ENCODE measurements around the gene C16orf89.

DNA sequence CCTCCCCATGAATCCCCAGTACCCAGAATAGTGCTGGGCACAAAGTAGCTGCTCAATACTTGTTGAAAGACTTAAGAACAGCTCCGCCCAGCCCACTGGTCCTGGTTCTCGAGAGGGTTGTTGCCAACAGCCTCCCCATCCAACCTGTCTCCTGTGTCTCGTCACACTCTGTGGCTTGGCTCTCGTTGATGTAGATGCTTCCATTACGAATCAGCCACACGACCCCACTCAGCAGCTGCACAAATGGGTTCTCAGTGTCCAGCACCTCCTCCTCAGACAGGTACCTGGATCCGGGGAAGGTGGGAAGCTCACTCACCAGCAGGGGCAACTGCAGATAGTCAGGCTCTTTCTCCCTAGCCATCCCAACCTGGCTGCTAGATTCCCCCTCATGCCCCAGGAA lies 34.2 kb downstream of the C16orf89 start:
- no peak for TF ChIP-seq POLR2AphosphoS5 (IDR thresholded peaks at IDR 0.05; ENCODE audit: borderline replicate concordance, low read depth, low read length)
- TF ChIP-seq EZH2 (IDR thresholded peaks at IDR 0.05), result no peak
- no peak for TF ChIP-seq FOXP2 (optimal IDR thresholded peaks at IDR 0.05; ENCODE audit: control extremely low read depth, extremely low read length, insufficient read depth)
